HK-2 (cell line): ENCODE measurements around the gene DOP1B.
"Not testable (repeated sequence)": the region's sequence is repeated elsewhere in the genome, so short reads cannot be mapped to it uniquely, and the experiment has no call there.

Experiments used
- DNase-seq: peaks from one replicate; pipeline ENCODE4 v3.0.0-alpha.2; 2018; ENCODE audit not compliant: unreplicated experiment

Gene DOP1B

GRCh38 chr21:36156815-36157670, at the start of gene DOP1B:
Gene DOP1B, plus strand, starts transcription at chr21:36156824. Its CDS starts 7,910 bp downstream, at chr21:36164734.
- DNase-seq: no peak

- DNase-seq: no peak
Measured at GRCh38 chr21:36109868-36110267, 46.8 kb upstream of the DOP1B start.

GRCh38 chr21:36111238-36111637, 45.4 kb upstream of the DOP1B start:
- DNase-seq: no peak

- no peak for DNase-seq
Measured at GRCh38 chr21:36113647-36114428, 42.8 kb upstream of the DOP1B start.

- DNase-seq: no peak
Measured at GRCh38 chr21:36115138-36115730, 41.4 kb upstream of the DOP1B start.

GRCh38 chr21:36117286-36117741, 39.3 kb upstream of the DOP1B start:
- no peak for DNase-seq

GRCh38 chr21:36120304-36120888, 36.2 kb upstream of the DOP1B start:
- no peak for DNase-seq

- DNase-seq: no peak
Measured at GRCh38 chr21:36122977-36123376, 33.6 kb upstream of the DOP1B start.

- DNase-seq: no peak
Measured at GRCh38 chr21:36124395-36124794, 32.2 kb upstream of the DOP1B start.

- peak; percentile 27 for DNase-seq
Measured at GRCh38 chr21:36125512-36126207, 31.0 kb upstream of the DOP1B start.

GRCh38 chr21:36126208-36126565, 30.4 kb upstream of the DOP1B start:
- no peak for DNase-seq

GRCh38 chr21:36126621-36127110, 30.0 kb upstream of the DOP1B start:
- DNase-seq: no peak

- DNase-seq: no peak
Measured at GRCh38 chr21:36127250-36127904, 29.2 kb upstream of the DOP1B start.

- no peak for DNase-seq
Measured at GRCh38 chr21:36127977-36128376, 28.6 kb upstream of the DOP1B start.

GRCh38 chr21:36129219-36129618, 27.4 kb upstream of the DOP1B start:
- no peak for DNase-seq

GRCh38 chr21:36130414-36130762, 26.2 kb upstream of the DOP1B start:
- not testable (repeated sequence) for DNase-seq

GRCh38 chr21:36130839-36131238, 25.8 kb upstream of the DOP1B start:
- not testable (repeated sequence) for DNase-seq

- DNase-seq: no peak
Measured at GRCh38 chr21:36132696-36133095, 23.9 kb upstream of the DOP1B start.

GRCh38 chr21:36134803-36135390, 21.7 kb upstream of the DOP1B start, which contains the start of gene CBR3:
Gene CBR3, plus strand, starts transcription at chr21:36135079. Its CDS starts 114 bp downstream, at chr21:36135193.
- DNase-seq: peak; percentile 35

GRCh38 chr21:36135391-36136102, 21.1 kb upstream of the DOP1B start:
- DNase-seq: peak; percentile 62
